CD4-positive, alpha-beta T cell (primary cell): ENCODE data around the gene MYZAP. TPM values are rescaled to one million over a fixed set of nuclear protein-coding genes. Genes with fewer than 3 reads are reported as not detected.

Experiments
- ATAC-seq: fragments of 200-7000 bp; cut with Tn5 transposase; one replicate; pipeline ENCODE4 v1.10.0; 2022; ENCODE audit warnings: mild to moderate bottlenecking; ENCODE audit not compliant: poor library complexity
- CTCF ChIA-PET: fragments of 350-600 bp; sonication (Branson Sonifier 250); formaldehyde crosslinking; loops from one replicate; lab custom pipeline; 2021; ENCODE audit warnings: antibody characterized with exemption, inconsistent platforms; lab: Charles Lee
- POLR2A ChIA-PET: fragments of 350-600 bp; sonication (Branson Sonifier 250); formaldehyde crosslinking; loops from one replicate; lab custom pipeline; 2021; ENCODE audit warnings: antibody characterized with exemption, inconsistent platforms; lab: Charles Lee
- DNase-seq, 14 experiments: peaks; one replicate each; pipeline ENCODE4 v3.0.0-alpha.2; 2013 to 2020; ENCODE audit warnings: mixed read lengths in 2 of 14
- H3K27ac ChIP-seq, 2 donors: one replicate each; pipeline versions ENCODE4 v1.5.1 to v1.7.0; 2013; ENCODE audit warnings: low read length in 2 of 2, low read depth in 1 of 2, mild to moderate bottlenecking in 1 of 2
- H3K27me3 ChIP-seq, 2 experiments: 1 replicate in 1 of 2; 2 replicates in 1 of 2; pipeline versions ENCODE4 v1.6.1 to v1.7.0; 2013; ENCODE audit warnings: low read length in 2 of 2, control low read depth in 1 of 2, mild to moderate bottlenecking in 1 of 2, moderate library complexity in 1 of 2; ENCODE audit not compliant: insufficient read depth in 2 of 2, control insufficient read depth in 1 of 2
- H3K36me3 ChIP-seq: one replicate; pipeline ENCODE4 v1.6.1; 2013; ENCODE audit warnings: low read length, control low read depth; ENCODE audit not compliant: insufficient read depth
- H3K4me1 ChIP-seq: one replicate; pipeline ENCODE4 v1.6.1; 2013; ENCODE audit warnings: low read length, control low read depth; ENCODE audit not compliant: insufficient read depth
- H3K4me3 ChIP-seq: one replicate; pipeline ENCODE4 v1.5.1; 2013; ENCODE audit warnings: mild to moderate bottlenecking, low read length, moderate library complexity
- H3K9me3 ChIP-seq, 2 experiments: 1 replicate in 1 of 2; 2 replicates in 1 of 2; pipeline versions ENCODE4 v1.6.1 to v1.7.0; 2013; ENCODE audit warnings: low read length in 2 of 2, mild to moderate bottlenecking in 2 of 2, control low read depth in 1 of 2, moderate library complexity in 1 of 2; ENCODE audit not compliant: control insufficient read depth in 1 of 2, insufficient read depth in 1 of 2
- H3K27ac Mint-ChIP-seq: one replicate; pipeline ENCODE4 v1.8.0; 2020; ENCODE audit warnings: mixed read lengths
- H3K27me3 Mint-ChIP-seq: one replicate; pipeline ENCODE4 v1.8.0; 2021; ENCODE audit warnings: mixed read lengths
- H3K36me3 Mint-ChIP-seq: one replicate; pipeline ENCODE4 v1.8.0; 2021; ENCODE audit warnings: low read depth, mixed read lengths
- H3K4me1 Mint-ChIP-seq: one replicate; pipeline ENCODE4 v1.8.0; 2021; ENCODE audit warnings: low read depth, mixed read lengths
- H3K4me3 Mint-ChIP-seq: one replicate; pipeline ENCODE4 v1.8.0; 2020; ENCODE audit warnings: mild to moderate bottlenecking, mixed read lengths
- H3K9me3 Mint-ChIP-seq: one replicate; pipeline ENCODE4 v1.8.0; 2020; ENCODE audit warnings: mixed read lengths
- intact Hi-C, 2 experiments: fragments of 100-400 bp; cut with DNase I in 1 of 2; cut with micrococcal nuclease in 1 of 2; formaldehyde crosslinking; loops; one replicate each; pipeline versions ENCODE4 v1.15.1 to v1.9.0; 2023 to 2025; cut with DNase I, micrococcal nuclease
- total RNA-seq, 174 experiments: library from RNA in 2 of 174; stranded (reverse) in 2 of 174; gene quantifications; one replicate each; pipeline ENCODE4 v1.2.3 and lab custom pipeline; 2021 to 2026
- TF ChIP-seq, protein P1 (sequence below): fragments of 200-600 bp; IDR thresholded peaks from one replicate; pipeline ENCODE4 v1.8.0; 2022; ENCODE audit warnings: antibody characterized with exemption, mild to moderate bottlenecking

Gene MYZAP
- total RNA-seq, 2 experiments from 2014 or later: 0.66 to 1.1 TPM

DNA sequence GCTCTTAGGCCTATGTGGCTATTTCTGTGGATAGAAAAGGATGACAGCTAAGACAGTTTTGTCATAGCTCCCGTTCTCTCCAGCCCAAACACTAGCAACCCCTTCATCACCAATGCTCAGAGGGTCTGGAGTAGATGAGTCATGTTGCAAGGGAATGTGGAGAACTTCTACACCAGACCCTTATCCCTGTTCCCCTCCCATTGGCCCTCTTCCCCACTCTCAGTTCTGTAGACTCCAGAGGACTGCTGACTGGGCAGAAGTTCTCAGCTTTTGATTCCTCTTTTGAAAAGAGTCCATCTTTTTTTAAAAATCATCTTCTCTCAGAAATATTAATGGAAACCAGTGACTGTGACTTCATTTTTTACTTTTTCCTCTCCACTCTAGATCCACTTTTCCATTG, 2.4 kb upstream of the MYZAP start:
- intact Hi-C loops: no loop called here
- H3K4me1 Mint-ChIP-seq: peaks cover 56% of the 10 kb centered on the region
- no peaks in the 10 kb centered on the region for H3K36me3 Mint-ChIP-seq
- ATAC-seq (no peak), DNase-seq (no peak)
- TF ChIP-seq, protein P1, sequence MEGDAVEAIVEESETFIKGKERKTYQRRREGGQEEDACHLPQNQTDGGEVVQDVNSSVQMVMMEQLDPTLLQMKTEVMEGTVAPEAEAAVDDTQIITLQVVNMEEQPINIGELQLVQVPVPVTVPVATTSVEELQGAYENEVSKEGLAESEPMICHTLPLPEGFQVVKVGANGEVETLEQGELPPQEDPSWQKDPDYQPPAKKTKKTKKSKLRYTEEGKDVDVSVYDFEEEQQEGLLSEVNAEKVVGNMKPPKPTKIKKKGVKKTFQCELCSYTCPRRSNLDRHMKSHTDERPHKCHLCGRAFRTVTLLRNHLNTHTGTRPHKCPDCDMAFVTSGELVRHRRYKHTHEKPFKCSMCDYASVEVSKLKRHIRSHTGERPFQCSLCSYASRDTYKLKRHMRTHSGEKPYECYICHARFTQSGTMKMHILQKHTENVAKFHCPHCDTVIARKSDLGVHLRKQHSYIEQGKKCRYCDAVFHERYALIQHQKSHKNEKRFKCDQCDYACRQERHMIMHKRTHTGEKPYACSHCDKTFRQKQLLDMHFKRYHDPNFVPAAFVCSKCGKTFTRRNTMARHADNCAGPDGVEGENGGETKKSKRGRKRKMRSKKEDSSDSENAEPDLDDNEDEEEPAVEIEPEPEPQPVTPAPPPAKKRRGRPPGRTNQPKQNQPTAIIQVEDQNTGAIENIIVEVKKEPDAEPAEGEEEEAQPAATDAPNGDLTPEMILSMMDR: no peak
- peaks cover 16% of the 10 kb centered on the region for H3K27me3 Mint-ChIP-seq
- no peaks in the 10 kb centered on the region for H3K9me3 Mint-ChIP-seq
- Histone ChIP-seq H3K27me3 (peaks cover 8 to 10% of the 10 kb centered on the region in 2 experiments), H3K4me1 (peaks cover 27% of the 10 kb centered on the region), H3K27ac (no peak overlapping the region), H3K4me3 (no peak overlapping the region), H3K36me3 (no peaks in the 10 kb centered on the region), H3K9me3 (no peaks in the 10 kb centered on the region)
- peak overlapping the region; percentile 84 for H3K27ac Mint-ChIP-seq
- ChIA-PET CTCF (no interaction called here), POLR2A (no interaction called here)
- H3K4me3 Mint-ChIP-seq: no peak overlapping the region

DNA sequence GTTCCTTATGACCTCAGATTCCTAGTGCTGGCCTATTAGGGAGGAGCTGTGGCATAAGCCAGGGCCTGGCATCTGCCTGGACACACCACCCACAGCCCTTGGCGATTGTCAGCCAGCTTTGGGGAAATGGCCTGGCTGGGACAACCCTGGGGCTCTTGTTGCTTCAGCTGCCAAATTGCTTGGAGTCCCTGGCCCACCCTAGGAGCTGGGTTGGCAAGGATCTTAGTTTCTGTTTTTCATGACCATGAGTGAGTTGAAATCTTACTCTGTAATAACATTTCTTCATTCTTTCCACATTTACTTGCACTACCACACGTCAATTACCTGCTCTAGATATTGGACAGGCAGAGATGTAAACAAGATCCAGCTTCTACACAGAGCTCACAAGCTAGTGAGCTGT, 1.9 kb upstream of the MYZAP start:
- POLR2A ChIA-PET: no interaction called here
- Mint-ChIP-seq H3K27me3 (peaks cover 18% of the 10 kb centered on the region), H3K36me3 (no peaks in the 10 kb centered on the region), H3K9me3 (no peaks in the 10 kb centered on the region), H3K4me1 (peaks cover 56% of the 10 kb centered on the region), H3K27ac (no peak overlapping the region), H3K4me3 (peak overlapping the region; percentile 7)
- DNase-seq: no peak
- CTCF ChIA-PET: no interaction called here
- Histone ChIP-seq H3K36me3 (no peaks in the 10 kb centered on the region), H3K9me3 (no peaks in the 10 kb centered on the region), H3K4me1 (peaks cover 27% of the 10 kb centered on the region), H3K27me3 (peaks cover 8 to 10% of the 10 kb centered on the region in 2 experiments), H3K4me3 (no peak overlapping the region), H3K27ac (no peak overlapping the region)
- TF ChIP-seq, protein P1: no peak
- intact Hi-C loops: loop anchor here in 1 of 2 experiments (10.0 kb wide), 1 partner anchor 115 kb away; the partner anchor contains the start of gene POLR2M
- ATAC-seq: no peak

DNA sequence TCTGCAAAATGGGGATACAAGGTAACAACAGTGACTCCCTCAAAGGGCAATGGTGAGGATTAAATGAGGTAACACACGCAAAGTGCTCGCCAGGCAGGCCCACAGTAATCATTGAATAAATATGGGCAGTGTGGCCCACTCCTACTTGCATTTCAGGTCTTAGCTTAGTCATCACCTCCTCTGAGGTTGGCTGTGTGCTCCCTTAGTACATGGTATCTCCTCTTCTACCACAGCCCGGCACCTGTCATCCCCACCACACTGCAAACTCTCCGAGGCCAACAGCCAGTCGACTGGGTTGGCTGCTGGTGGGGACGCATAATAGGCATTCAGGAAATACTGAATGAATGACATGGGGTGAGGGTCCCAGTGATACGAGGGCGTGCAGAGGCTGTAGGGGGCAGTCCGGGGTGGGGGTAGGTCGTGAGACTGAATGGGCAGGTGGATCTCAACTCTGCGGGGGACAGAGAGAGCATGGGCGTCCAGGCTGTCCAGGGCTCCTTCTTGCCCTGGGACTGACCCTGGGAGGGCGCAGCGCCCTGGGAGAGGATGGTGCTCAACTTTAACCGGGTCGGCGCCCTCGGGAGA, 375 bp upstream of the MYZAP start:
- peaks cover 47% of the 10 kb centered on the region for H3K4me1 Mint-ChIP-seq
- no peaks in the 10 kb centered on the region for H3K36me3 Mint-ChIP-seq
- Histone ChIP-seq H3K27ac (no peak overlapping the region), H3K9me3 (no peaks in the 10 kb centered on the region), H3K4me1 (peaks cover 25% of the 10 kb centered on the region), H3K4me3 (peak overlapping the region; percentile 40), H3K36me3 (no peaks in the 10 kb centered on the region), H3K27me3 (peaks cover 8 to 10% of the 10 kb centered on the region in 2 experiments)
- no peak overlapping the region for H3K27ac Mint-ChIP-seq
- intact Hi-C loops: loop anchor here in 1 of 2 experiments (10.0 kb wide), 1 partner anchor 113 kb away; the partner anchor contains the start of gene POLR2M
- peak; percentile 9 for ATAC-seq
- H3K27me3 Mint-ChIP-seq: peaks cover 18% of the 10 kb centered on the region
- H3K9me3 Mint-ChIP-seq: no peaks in the 10 kb centered on the region
- CTCF ChIA-PET: no interaction called here
- TF ChIP-seq, protein P1: no peak
- peak in 1 of 14 experiments; percentile 9 for DNase-seq
- POLR2A ChIA-PET: no interaction called here
- peak overlapping the region; percentile 80 for H3K4me3 Mint-ChIP-seq
